ENCODE results near the gene SLX9. TPM values are rescaled to one million over a fixed set of nuclear protein-coding genes. Genes with fewer than 3 reads are reported as not detected.

Gene SLX9
- total and polyA plus RNA-seq, 2 donors (not counting 3 experiments of a cell fraction or from before 2014, with no cell fraction given): 27.0 to 50.6 TPM

DNA sequence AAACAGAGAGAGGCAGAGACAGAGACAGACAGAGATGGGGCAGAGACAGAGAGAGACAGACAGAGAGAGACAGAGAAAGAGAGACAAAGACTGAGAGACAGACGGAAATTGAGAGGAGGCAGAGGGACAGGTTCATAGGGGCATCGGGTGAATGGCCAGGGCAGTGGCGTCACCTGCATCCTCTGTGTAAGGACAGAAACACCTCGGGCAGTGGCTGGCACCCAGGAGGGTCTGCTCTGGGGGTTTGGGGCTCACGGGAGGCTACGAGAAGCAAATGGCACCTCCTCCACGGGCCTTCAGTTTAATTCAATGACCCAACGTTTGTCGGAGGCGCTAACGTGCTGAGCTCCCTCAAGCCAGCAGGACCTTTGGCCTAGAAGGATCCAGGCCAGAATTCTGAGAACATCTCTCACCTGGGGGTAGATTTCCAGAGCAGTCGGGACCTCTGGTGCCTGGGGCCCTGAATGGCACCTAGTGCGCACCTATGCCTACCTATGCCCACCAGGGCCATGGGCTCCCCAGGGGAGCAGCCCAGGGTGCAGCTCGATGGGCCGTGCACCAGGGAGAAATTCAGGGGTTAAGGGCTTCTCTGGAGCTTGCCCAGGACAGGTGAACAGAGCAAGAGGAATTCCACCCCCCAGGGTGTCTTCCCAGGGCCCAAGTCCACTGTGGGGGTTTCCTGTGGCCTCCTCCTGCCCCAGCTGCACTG, 45.7 kb upstream of the SLX9 start:
- CTCF ChIA-PET: interaction anchor here (0.6 to 5.1 kb wide), 13 partner anchors 13 to 244 kb away, joined by 3 to 47 read pairs (median 4); partner anchors contain the start of gene PTTG1IP
- POLR2A ChIA-PET: no interaction called here
- no peaks in the 10 kb centered on the region for H3K9me1 ChIP-seq (replicated peaks; ENCODE audit: control insufficient read depth, extremely low read depth, insufficient read depth, low read length)
- intact Hi-C loops (cut with micrococcal nuclease) (loop anchor here (2.0 kb wide), 1 partner anchor 17 kb away; no protein-coding TSS in a partner anchor), dilution Hi-C loops (cut with MboI; ENCODE audit: extremely low pct_ligation_motif_present, low sequenced_read_pairs) (no loop called here)
- H3K4me1 ChIP-seq (ENCODE audit: control insufficient read depth, extremely low read depth, insufficient read depth, low read length): no peaks in the 10 kb centered on the region
- FAIRE-seq (no peak), DNase-seq (ENCODE audit: low read depth, low spot score) (no peak)
- no peak overlapping the region for H2AFZ ChIP-seq (ENCODE audit: low read depth, low read length)
- H3K27ac ChIP-seq (ENCODE audit: insufficient read depth, low read depth, low read length): no peak overlapping the region
- no peak overlapping the region for H3K4me2 ChIP-seq (ENCODE audit: insufficient read depth, low read length)
- H3K79me2 ChIP-seq (ENCODE audit: control insufficient read depth, insufficient read depth, low read length): no peaks in the 10 kb centered on the region
- H3K36me3 ChIP-seq (ENCODE audit: control insufficient read depth in 2 of 2, extremely low read depth in 1 of 2, insufficient read depth in 2 of 2, low read length in 2 of 2): no peaks in the 10 kb centered on the region
- TF ChIP-seq POLR2AphosphoS5 (IDR thresholded peaks at IDR 0.05; ENCODE audit: insufficient read depth, low read depth, low read length) (no peak), FOS (IDR thresholded peaks at IDR 0.05; ENCODE audit: borderline replicate concordance, insufficient read depth, low read length) (no peak), GATA2 (IDR thresholded peaks at IDR 0.05; ENCODE audit: insufficient read depth, insufficient read length, low read depth, low read length) (no peak), JUN (IDR thresholded peaks at IDR 0.05; ENCODE audit: borderline replicate concordance, insufficient read depth, insufficient read length, low read depth) (no peak), POLR2A (IDR thresholded peaks at IDR 0.05; ENCODE audit: low read depth, low read length) (no peak), MYC (IDR thresholded peaks at IDR 0.05; ENCODE audit: low read depth, low read length) (no peak), EZH2 (IDR thresholded peaks at IDR 0.05; ENCODE audit: borderline replicate concordance, low read depth, low read length, severe bottlenecking) (no peak)
- TF ChIP-seq, protein P1, sequence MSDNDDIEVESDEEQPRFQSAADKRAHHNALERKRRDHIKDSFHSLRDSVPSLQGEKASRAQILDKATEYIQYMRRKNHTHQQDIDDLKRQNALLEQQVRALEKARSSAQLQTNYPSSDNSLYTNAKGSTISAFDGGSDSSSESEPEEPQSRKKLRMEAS (IDR thresholded peaks at IDR 0.05; ENCODE audit: insufficient read depth, insufficient read length): no peak
- TF ChIP-seq, protein P2, sequence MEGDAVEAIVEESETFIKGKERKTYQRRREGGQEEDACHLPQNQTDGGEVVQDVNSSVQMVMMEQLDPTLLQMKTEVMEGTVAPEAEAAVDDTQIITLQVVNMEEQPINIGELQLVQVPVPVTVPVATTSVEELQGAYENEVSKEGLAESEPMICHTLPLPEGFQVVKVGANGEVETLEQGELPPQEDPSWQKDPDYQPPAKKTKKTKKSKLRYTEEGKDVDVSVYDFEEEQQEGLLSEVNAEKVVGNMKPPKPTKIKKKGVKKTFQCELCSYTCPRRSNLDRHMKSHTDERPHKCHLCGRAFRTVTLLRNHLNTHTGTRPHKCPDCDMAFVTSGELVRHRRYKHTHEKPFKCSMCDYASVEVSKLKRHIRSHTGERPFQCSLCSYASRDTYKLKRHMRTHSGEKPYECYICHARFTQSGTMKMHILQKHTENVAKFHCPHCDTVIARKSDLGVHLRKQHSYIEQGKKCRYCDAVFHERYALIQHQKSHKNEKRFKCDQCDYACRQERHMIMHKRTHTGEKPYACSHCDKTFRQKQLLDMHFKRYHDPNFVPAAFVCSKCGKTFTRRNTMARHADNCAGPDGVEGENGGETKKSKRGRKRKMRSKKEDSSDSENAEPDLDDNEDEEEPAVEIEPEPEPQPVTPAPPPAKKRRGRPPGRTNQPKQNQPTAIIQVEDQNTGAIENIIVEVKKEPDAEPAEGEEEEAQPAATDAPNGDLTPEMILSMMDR (IDR thresholded peaks at IDR 0.05; ENCODE audit: extremely low read depth in 1 of 2, insufficient read depth in 1 of 2, low read depth in 1 of 2, low read length in 2 of 2): no peak
- no peak overlapping the region for H3K4me3 ChIP-seq (replicated peaks in 1 of 3; ENCODE audit: insufficient read depth in 1 of 3, low read depth in 1 of 3, low read length in 3 of 3)
- no peaks in the 10 kb centered on the region for H4K20me1 ChIP-seq (replicated peaks; ENCODE audit: control insufficient read depth, extremely low read depth, insufficient read depth, low read length)
- no peaks in the 10 kb centered on the region for H3K27me3 ChIP-seq (ENCODE audit: control insufficient read depth in 2 of 2, insufficient read depth in 2 of 2, low read length in 2 of 2)
- no peaks in the 10 kb centered on the region for H3K9me3 ChIP-seq (replicated peaks; ENCODE audit: control insufficient read depth, insufficient read depth, low read length)
- BruUV-seq (replicated peaks): no TSS peak
- no peak overlapping the region for H3K9ac ChIP-seq (replicated peaks; ENCODE audit: extremely low read depth, insufficient read depth, low read length)

All from endothelial cell of umbilical vein (primary cell).